Activated CD8-positive, alpha-beta memory T cell treated with anti-CD3 and anti-CD28 coated beads for 4 hours (primary cell): ENCODE data around the gene IFRD1.
"Not testable (repeated sequence)": the region's sequence is repeated elsewhere in the genome, so short reads cannot be mapped to it uniquely, and the experiment has no call there.

Source experiments
- DNase-seq, 2 donors: peaks; one replicate each; pipeline ENCODE4 v3.0.0-alpha.2; 2020; ENCODE audit warnings: low read depth in 2 of 2

IFRD1 gene

GRCh38 chr7:112516418-112516817 lies 66.2 kb downstream of the IFRD1 start:
- DNase-seq, result not testable (repeated sequence)

- DNase-seq, result no peak
Measured at GRCh38 chr7:112517487-112517886, 67.2 kb downstream of the IFRD1 start.

- no peak for DNase-seq
Measured at GRCh38 chr7:112520787-112521186, 70.5 kb downstream of the IFRD1 start.

GRCh38 chr7:112521942-112522341 lies 71.7 kb downstream of the IFRD1 start:
- DNase-seq, result no peak

GRCh38 chr7:112523871-112524270 lies 73.6 kb downstream of the IFRD1 start:
- DNase-seq, result no peak
